ENCODE measurements around the gene LVRN. TPM values are rescaled to one million over a fixed set of nuclear protein-coding genes. Genes with fewer than 3 reads are reported as not detected.

Gene LVRN
- total and polyA plus RNA-seq, 2 of the 4 experiments (the other 2 are of a cell fraction): 0.10 to 0.18 TPM

DNA sequence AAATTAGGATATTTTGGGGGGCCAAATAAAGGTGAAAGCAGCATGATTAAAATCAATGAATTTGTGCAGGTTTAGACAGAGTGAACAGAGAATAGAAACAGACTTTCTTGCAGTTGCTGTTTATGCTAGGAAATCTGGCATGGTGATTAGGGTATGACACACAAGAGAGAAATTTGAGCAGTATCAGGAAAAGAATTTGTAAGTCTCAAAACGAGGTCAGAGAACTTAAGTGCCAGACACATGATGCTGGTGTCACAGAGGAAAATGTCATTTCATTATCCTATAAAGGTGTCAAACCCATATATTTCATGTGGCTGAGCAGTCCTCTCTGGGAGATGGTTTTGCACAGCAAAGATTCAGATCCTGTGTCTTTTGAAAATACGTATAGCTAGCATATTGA lies 15.7 kb downstream of the LVRN start:
- H3K23ac ChIP-seq (ENCODE audit: low read depth, low read length): no peak overlapping the region
- H3K27ac ChIP-seq (ENCODE audit: insufficient read depth, low read length): no peak overlapping the region; the same call in 1 of the 2 replicates
- peak overlapping the region; percentile 55 for H2BK5ac ChIP-seq (ENCODE audit: low read depth, low read length, poor library complexity, severe bottlenecking)
- no CpG with 5 or more reads among the region's 2 CpGs for WGBS, 2 experiments (ENCODE audit: extremely low coverage in 2 of 2, insufficient read length in 1 of 2)
- 0 out of 3 replicates have a peak overlapping the region, but pooled peaks have one; percentile 23 for H2BK15ac ChIP-seq (ENCODE audit: low read depth, low read length)
- H3K9me3 ChIP-seq (ENCODE audit: control insufficient read depth, insufficient read depth, low read length): no peaks in the 10 kb centered on the region
- H4K5ac ChIP-seq (ENCODE audit: low read depth, low read length): no peak overlapping the region
- no peak overlapping the region; the same call in 1 of the 2 replicates for H3K18ac ChIP-seq (ENCODE audit: low read depth, low read length)
- POLR2A ChIA-PET (ENCODE audit: unreplicated experiment): no interaction called here
- no peak overlapping the region for H4K8ac ChIP-seq (ENCODE audit: low read depth in 2 of 2, low read length in 2 of 2)
- no peak overlapping the region for H2AFZ ChIP-seq (replicated peaks; ENCODE audit: low read length, poor library complexity)
- H3K9ac ChIP-seq (ENCODE audit: low read depth, low read length): no peak overlapping the region
- CTCF ChIA-PET: no interaction called here
- H2BK120ac ChIP-seq (ENCODE audit: low read depth, low read length): peak overlapping the region; percentile 78
- no peak overlapping the region for H3K4ac ChIP-seq (ENCODE audit: low read depth, low read length)
- H3K14ac ChIP-seq (replicated peaks; ENCODE audit: low read depth, low read length): no peak overlapping the region
- intact Hi-C loops (cut with micrococcal nuclease): loop anchor here (2.0 kb wide), 4 partner anchors 29 to 137 kb away; partner anchors contain the start of genes AP3S1, ARL14EPL and ATG12
- dilution Hi-C loops (cut with HindIII; ENCODE audit: low sequenced_read_pairs, unreplicated experiment): no loop called here
- no peak overlapping the region for H2AK9ac ChIP-seq (replicated peaks; ENCODE audit: low read depth, low read length, poor library complexity)
- peaks cover 17% of the 10 kb centered on the region for H3K4me1 ChIP-seq (ENCODE audit: control insufficient read depth, insufficient read depth, low read length)
- in situ Hi-C loops (cut with MboI; ENCODE audit: low sequenced_read_pairs): no loop called here
- no peak overlapping the region; the same call in 1 of the 2 replicates for H3K56ac ChIP-seq (ENCODE audit: extremely low read depth, insufficient read depth, low read length)
- no peaks in the 10 kb centered on the region for H3K27me3 ChIP-seq (ENCODE audit: control insufficient read depth, insufficient read depth, low read length)
- no TSS peak for BruUV-seq (replicated peaks)
- H4K91ac ChIP-seq (ENCODE audit: insufficient read depth, low read depth, low read length): no peak overlapping the region
- H3K9me1 ChIP-seq (ENCODE audit: insufficient read depth, low read length): peaks cover 14% of the 10 kb centered on the region; the same call in 1 of the 2 replicates
- peak overlapping the region; percentile 83; the same call in 1 of the 2 replicates for H2BK20ac ChIP-seq (ENCODE audit: low read depth, low read length)
- H3K79me1 ChIP-seq (ENCODE audit: low read depth in 1 of 2, low read length in 2 of 2): no peaks in the 10 kb centered on the region; a peak in 1 of 4 replicates
- no peak overlapping the region for H3K4me3 ChIP-seq (ENCODE audit: insufficient read depth, low read depth, low read length)
- H2AK5ac ChIP-seq (ENCODE audit: low read depth, low read length): no peak overlapping the region
- TF ChIP-seq CHD1 (IDR thresholded peaks at IDR 0.05; ENCODE audit: low read depth, low read length): no peak
- peak; percentile 58 for TF ChIP-seq BHLHE40 (IDR thresholded peaks at IDR 0.05; ENCODE audit: low read depth, low read length)
- TF ChIP-seq ELK1 (IDR thresholded peaks at IDR 0.05; ENCODE audit: borderline replicate concordance, low read depth, low read length): no peak
- peak; percentile 72 for TF ChIP-seq FOS (IDR thresholded peaks at IDR 0.05; ENCODE audit: low read depth, low read length)
- ATAC-seq (ENCODE audit: low read depth) (peak; percentile 82), DNase-seq (peak; percentile 92)
- no peaks in the 10 kb centered on the region for H3K36me3 ChIP-seq (ENCODE audit: control insufficient read depth, insufficient read depth, low read length)
- H4K20me1 ChIP-seq (ENCODE audit: insufficient read depth, low read length): no peaks in the 10 kb centered on the region; the same call in 1 of the 2 replicates
- H3K4me2 ChIP-seq (ENCODE audit: low read depth, low read length): peak overlapping the region; percentile 41
